Stimulated activated CD4-positive, alpha-beta T cell treated with anti-CD3 and anti-CD28 coated beads, Interleukin-4, amount 100 ng/mL, for 24 hours (primary cell): ENCODE results near the gene TCL1B.

Source experiments
- DNase-seq: peaks from one replicate; pipeline ENCODE4 v3.0.0-alpha.2; 2020

The TCL1B gene

DNA sequence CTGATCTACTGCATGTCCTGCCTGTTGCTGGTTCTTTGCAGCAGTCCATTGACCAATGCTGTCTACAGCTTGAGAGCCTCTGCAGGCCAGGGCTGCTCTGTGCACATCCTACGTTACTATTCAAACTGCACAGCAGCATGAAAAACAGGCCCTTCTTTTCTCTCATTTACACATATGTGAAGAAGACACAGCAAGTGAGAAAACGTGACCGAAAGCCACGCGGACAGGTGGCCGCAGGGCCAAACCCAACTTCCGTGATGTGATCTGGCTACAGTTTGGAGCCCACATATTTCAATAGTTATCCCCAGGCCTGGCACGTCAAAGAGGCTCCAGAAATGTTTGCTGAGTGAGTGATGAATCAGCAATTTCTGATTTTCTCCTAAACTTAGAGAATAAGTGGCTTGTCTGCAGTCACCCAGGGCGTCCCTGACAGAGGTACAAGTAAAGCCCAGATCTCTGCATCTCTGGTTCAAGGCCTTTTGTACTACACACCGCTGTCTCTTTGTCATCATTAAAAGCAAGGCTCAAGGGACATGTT lies 17.9 kb upstream of the TCL1B start:
- no peak for DNase-seq

DNA sequence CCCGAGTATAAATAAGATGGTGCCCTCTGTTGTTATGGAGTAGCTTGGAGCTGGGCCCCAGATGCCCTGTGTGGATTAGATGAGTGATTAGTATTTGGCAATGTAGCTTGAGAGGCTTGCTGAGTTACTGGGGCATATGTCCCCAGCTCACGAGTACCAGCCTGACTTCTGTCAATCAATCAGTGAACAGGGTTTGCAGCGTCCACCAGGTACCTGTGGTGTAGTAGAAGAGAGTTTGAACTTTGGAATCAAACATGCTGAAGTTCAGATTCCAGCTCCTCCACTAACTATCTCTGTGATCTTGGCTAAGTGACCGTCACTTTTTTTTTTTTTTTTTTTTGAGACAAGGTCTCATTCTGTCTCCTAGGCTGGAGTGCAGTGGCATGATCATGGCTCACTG lies 11.6 kb upstream of the TCL1B start:
- no peak for DNase-seq

DNA sequence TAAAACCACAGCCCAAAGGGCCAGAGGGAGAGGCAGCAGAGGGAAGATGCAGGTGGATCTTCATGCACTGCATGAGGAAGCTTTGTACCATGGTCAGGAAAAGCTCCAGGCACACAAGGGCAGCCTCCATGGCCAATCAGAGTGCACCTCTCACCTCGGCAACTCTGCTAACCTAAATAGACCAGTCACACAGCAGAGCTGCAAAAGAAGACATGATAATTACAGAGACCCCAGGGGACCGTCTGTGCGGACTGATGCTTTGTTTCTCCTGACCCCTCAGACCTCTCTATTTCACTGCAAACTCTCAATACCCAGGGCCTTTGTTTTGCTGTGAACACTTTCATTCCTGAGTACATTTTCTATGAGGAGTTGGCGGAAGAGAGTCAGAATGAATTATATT lies 10.7 kb upstream of the TCL1B start:
- DNase-seq: no peak

DNA sequence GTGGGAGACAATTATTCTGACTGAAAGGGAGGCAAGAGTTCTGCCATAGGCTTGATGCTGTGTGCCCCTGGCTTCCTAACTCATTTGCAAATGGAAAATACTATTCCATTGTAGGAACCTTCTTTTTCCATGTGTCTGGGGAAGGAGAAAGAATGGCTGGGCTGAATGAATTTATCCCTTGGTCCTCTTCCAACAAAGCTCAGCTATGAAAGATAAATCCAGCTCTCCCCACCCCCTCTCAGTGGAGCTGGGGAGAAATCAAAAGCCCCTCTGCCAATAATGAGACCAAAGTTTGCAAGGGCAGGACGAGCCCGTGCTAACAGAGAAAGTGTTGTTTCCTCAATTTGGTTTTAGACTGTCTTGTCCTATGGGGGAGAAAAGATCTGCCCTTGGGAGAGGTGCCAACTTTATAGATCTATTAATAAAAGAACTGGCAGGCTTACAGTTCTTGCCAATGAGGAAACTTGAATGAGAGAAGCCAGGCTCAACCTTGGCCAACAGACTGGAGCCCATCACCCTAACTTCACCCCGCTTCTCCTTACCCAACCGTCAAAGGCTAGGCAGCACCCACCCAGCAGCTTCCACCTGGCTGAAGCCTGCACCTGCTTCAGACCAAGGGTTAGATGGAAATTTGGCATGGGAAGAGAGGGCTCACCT lies 8.9 kb upstream of the TCL1B start:
- DNase-seq: no peak

DNA sequence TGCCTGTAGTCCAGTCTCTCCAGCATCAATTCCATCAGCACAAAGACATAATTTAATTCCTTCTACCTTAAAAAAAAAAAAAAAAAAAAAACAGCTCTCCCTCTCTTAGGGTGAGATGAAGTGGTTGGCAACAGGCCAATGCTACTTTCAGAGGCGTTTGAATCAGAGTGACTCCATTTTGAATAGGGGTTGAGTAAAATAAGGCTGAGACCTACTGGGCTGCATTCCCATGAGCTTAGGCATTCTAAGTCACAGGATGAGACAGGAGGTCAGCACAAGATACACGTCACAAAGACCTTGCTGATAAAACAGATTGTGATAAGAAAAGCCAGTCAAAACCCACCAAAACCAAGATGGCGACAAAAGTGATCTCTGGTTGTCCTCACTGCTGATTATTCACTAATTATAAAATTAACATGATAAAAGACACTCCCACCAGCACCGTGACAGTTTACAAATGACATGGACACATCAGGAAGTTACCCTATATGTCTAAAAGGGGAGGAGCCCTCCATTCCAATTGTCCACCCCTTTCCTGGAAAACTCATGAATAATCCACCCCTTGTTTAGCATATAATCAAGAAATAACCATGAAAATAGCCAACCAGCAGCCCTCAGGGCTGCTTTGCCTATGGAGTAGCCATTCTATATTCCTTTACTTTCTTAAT lies 6.9 kb upstream of the TCL1B start:
- DNase-seq: no peak

DNA sequence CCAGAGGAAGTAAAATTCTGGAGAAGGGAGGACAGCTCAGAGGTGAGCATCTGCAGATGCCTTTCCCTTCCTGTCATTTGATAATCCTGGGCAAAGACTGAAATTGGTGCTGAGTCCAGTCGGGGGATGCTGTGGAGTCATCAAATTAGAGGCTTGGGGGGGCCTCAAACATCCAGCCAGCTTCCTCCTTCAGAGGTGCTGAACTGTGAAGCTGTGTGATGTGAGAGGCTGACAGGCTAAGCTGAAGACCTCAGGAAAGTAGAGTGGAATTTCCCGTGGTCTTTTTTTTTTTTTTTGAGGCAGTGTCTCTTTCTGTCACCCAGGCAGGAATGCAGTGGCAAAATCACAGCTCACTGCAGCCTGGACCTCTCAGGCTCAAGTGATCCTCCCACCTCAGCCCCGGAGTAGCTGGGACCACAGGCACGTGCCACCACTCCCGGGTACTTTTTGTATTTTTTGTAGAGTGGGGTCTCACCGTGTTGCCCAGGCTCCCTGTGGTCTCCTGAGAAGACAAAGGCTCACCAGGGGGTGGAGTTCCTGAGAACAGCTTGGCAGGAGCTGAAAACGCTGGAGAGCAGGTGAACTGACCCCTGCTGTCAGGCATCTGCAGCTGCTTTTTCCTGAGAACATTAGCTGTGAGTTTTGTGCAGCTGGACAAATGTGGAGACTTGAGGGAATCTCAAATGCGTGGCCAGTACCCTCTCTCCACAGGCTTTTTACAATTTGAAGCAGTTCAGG lies 6.1 kb upstream of the TCL1B start:
- no peak for DNase-seq

DNA sequence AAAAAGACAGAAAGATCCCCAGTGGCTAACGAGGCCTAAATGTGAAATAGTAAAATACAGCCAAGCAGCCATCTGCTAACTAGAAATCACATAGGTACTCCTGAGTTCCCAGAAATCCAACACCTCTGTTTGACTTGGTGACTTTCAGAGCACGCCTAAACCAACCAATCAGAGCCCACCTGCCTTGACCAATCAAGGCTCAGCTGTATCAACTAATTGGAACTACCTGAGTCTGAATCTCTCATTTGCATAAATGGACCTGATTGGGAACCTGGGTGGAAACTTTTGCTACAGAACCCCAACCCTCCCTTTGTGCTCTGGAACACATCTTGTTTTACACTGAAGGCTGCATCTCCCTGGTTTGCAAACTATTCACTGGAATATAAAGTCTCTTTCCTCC lies 5.1 kb upstream of the TCL1B start:
- DNase-seq: no peak

DNA sequence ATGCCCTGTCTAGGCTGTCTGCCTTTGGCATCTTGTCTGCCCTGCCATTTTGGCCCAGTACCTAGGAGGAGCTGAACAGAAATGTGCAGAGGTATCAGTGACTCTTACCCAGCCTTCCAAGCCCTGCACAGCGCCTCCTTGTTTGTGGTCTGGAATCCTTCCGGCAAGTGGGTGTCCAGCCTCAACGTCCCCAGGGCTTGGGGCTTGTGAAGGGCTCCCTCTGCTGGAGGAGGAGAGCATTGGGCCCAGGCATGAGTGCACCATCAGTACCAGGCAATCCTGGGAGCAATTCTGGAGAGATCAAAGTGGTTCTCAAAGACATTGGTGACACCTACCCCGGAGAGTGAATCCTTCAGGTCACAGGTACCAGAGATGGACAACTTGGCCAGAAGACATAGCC lies 2.4 kb upstream of the TCL1B start:
- DNase-seq: peak; percentile 37

DNA sequence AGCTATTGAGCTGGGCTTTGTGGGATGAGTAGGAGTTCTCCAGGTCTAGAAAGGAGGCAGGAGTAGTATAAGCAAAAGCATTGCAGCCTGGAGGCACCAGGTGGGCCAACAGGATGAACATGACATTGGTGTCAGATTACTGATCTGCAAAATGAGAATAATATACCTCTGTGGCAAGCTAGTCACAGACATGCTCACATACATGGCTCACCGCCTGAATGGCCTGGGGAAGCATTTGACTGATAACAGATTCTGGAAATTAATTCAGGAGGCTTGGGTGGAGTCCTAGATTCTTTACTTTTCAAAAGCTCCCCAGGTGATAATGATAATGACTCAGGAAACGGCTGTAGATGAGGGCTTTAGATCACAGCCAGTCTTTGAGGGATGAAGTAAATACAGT lies 709 bp downstream of the TCL1B start:
- DNase-seq: no peak

DNA sequence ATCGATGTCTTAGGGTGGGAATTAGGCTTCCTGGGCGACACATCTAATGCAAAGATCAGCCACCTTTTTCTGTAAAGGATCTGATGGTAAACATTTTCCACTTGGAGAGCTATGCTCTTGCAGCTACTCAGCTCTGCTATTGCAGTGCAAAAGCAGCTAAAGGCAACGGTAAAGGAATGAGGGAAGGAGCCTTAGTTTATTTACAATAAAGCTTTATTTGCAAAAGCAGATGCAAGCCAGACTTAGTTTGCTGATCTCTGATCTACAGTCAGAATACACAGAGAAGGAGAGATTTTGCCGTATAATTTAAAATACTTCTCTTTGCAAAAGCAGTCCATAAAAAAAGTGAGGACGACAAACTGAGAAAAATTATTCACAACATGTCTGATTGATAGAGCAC lies 3.2 kb downstream of the TCL1B start:
- DNase-seq: no peak

DNA sequence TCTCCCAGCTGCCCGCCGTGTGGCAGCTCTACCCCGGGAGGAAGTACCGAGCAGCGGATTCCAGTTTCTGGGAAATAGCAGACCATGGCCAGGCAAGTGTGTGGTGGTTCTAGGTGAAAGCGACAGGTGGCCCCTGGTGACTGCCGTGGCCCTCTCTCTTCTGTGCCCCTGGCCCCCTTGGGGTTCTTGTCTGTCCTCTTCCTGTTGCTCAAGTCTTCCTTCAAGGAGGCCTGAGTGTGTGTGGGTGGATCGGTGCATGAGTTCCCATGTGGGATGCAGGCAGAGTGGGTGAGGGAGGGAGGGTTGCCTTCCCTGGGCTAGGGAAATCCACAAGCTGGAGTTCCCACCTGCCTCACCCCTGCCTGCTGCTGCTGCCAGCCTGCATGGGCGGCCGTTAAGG lies 4.6 kb downstream of the TCL1B start:
- no peak for DNase-seq

DNA sequence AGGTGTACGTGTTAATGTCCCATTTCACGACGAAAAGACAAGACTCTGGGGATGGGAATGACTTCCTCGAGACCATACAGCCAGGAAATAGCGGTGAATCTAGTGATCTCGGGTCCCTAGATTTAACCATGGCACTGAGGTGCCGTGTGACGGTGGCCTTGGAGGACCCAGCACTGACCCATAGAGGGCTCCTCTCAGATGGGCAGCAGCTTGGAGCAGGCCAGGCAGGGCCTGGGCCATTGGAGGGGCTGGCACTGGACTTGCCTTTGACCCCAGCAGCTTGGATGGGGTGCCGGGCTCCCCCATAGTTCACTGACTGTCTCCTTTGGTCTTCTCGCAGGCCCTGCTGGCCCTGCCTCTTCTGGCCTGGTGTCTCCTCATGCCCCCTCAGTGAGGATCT lies 5.4 kb downstream of the TCL1B start:
- DNase-seq: no peak

DNA sequence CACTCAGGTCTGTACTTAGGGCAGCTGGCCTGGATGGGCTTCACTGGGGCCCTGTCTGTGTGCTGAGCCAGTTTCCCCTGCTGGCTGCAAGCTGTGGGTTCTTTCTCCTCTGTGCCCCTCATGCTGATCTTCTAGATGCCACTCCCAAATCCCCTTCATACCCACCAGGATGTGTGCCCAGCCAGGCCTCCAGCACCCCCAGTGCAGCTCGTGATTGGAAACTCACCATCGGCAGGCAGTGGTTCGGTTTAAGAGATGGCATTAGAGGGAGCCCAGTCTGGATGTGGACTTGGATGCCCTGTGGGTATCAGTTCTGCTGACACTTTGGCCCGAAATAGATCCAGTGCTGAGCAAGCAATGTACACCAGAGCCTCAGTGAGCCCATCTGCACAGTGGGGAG lies 5.9 kb downstream of the TCL1B start:
- no peak for DNase-seq

DNA sequence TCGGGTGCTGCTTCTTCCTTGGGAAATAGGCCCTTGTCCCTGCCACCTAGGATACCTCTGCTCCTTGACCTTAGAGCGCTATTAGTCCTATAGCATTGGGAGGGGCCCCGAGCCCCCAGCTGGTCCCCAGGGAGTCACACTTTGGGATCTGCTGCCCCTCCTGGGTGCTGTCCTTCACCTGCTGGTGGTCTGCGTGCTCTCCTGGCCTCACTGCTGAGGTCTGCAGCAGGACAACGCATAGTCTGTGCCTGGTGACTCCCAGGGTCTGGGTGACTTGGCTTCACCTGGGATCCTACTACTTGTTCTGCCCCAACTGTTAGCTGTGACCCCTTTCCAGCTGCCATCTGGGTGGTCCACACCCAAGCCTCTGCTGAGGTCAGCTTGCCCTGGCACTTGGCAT lies 8.8 kb downstream of the TCL1B start:
- DNase-seq: no peak

DNA sequence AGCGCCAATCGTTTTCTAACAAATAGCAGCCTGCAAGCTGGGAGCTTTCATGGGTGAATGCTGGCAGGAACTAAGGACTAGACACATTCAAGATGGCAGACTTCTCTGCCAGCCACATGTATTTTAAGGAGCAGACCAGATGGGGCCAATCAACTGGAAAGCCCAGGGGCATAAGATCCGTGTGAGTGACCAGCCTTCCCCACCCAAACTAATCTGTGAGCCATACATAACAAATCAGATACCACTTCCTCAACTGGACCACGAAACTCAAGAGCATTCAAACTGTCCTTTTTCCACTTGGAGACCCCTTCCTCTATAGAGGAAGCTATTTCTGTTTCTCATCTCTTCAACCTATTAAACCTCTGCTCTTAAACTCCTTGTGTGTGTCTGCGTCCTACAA lies 9.7 kb downstream of the TCL1B start:
- no peak for DNase-seq

DNA sequence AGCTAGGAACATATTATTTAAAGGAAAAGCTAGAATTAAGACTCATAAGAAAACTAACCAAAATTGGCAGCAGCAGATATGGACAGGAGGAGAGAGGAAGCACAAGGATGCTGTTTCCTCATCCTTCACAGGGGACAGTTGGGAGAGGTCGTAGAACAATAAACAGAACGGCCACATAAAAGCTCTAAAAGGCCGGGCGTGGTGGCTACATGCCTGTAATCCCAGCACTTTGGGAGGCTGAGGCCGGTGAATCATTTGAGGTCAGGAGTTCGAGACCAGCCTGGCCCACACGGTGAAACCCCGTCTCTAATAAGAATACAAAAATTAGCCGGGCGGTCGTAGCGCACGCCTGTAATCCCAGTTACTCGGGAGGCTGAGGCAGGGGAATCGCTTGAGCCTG lies 10.5 kb downstream of the TCL1B start:
- DNase-seq: no peak

DNA sequence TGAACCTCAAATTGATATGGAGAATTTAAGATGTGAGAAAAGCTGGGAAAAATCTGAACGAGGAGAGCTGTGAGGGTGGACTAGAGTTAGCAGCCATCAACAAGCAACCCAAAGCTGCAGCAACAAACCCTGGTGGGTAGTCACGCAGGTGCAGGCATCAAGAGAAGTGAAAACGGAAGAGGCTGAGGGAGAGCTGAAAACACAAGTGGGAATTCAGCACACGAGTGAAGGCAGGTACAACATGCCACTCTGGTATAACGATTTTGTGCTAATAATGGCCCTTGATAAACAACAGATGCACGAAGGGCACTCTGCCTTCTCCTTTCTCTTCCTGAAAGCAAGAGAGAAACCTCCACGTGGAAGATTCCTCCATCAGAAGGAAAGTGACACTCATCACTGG lies 11.5 kb downstream of the TCL1B start:
- DNase-seq: no peak

DNA sequence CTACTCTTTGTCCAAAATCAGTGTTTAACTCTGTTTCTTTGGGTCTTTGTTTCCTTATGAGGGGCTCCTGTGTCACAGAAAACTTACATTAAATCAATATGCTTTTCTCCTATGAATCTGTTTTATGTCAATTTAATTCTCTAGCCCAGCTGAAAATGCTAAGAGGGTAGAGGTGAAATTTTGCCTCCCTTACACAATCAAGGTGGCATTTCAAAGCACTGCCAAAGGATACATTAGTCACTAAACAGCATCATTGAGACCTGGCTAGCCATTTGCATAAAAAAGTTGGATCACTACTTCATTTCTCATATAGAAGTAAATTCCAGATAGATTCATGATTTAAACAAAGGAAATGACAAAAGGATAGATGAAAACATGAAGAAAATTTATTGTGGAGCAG lies 12.1 kb downstream of the TCL1B start:
- DNase-seq: no peak

DNA sequence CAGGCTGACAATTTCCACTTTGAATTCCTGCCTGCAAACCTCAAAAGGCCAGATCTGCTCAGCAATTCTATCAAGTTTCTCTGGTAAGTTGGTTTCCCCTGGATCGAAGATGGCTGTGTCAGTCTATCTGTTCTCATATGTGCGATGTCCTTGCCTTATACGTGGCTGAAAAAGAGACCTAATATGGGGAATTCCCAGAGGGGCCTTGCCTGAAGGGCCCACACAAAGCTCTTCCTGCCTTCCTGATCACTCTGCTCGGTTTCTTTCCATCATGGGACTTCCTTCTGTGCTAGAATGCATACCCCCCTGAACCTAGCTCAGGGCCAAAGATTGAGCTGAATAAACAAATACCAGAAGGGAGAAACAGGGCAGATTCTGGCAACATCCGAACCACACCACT lies 13.2 kb downstream of the TCL1B start:
- no peak for DNase-seq

DNA sequence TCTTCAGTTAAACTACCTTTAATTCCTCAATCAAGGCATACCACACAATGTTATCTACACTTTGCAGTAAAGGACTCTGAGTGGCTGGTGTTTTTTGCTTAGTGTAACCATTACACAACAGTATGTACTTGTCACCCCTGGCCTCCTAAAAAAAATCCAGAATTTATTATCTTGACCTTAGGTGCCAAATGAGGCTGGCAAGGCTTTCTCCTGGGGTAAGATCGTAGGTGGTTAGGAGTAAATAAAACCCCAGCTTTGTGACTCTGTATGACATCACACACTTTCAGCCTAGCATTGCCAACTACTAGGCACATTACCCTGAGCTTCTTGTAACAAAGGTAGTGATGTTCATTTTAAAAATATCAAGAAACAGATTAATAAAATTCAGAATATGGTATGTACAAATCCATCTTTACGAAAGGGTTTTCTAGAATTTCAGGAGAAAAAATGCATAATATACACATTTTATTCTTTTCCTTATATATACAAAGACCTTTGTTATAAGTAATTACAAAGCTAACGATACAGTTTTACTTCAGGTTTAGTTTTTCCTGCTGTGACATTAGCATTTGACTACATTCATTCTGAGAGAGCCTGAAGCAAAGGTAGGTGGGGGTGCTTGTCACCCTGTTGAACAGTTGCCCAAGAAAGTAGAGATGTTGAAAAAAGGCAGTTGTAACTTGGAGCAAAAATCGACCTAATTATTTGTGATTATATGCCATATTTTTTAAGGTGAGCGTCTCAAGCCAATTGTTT lies 14.2 kb downstream of the TCL1B start:
- no peak for DNase-seq

DNA sequence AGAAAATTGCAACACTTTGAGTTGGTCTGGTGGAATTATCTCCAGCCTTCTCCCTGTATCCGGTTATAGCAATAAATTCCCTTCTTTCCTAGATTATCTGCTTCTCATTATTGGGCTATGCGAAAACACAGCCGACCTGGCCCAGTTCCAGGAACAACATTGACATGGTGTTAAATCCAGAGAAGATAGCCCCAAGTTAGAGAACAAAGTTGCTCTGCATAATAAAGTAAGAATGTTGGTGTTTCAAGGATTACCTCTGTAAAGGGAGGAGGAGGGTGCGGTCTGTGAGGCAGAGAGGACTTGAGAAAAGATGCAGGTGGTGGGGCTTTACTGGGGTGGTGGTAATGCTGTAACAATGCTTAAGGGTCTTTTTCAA lies 15.6 kb downstream of the TCL1B start:
- DNase-seq: no peak

DNA sequence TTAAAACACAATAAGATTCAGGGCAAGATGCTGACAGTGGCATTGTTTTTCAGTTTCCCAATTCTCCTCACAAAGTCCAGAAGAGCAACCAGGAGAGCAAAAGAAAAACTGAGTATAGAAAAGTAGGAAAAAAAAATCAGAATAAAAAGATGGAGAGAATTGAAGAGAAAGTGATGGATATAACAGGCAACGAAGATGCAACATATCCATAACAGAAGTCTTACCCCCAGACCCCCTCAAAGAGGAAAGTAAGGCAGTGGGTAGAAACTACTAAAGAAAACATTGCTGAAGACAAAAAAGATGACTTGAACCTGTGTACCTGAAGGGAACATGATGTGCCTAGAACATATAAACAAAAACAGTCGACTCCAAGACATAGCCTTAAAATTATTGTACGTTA lies 17.1 kb downstream of the TCL1B start:
- DNase-seq: no peak

DNA sequence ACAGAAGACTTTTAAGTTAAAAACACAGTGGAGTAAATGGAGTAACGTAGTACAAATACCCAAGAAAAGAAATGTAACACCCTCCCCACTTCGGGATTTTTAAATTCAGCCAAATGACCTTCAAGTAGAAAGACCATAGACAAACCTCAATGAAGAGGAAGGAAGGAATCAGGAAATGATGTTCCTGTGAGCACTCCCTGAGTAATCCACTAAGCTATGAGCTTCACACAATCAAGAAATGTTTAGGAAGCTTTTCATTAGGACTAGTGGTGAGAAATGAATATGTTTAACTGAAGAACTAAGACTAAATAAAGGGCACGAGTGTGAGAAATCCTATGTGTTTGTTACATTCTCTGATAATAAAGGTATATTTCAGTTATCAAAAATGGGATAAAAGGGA lies 17.6 kb downstream of the TCL1B start:
- no peak for DNase-seq

DNA sequence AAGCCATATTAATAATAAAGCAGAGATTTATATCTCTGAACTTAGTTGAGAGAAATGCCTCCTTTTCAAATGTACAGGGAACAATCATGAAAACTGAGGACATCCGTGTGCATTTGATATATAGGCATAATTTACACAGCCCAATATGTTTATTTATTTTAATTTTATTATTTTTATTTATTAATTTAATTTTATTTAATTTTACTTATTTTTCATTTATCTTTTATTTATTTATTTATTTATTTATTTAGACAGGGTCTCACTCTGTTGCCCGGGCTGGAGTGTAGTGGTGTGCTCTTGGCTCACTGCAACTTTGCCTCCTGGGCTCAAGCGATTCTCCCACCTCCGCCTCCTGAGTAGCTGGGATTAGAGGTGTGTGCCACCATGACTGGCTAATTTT lies 19.3 kb downstream of the TCL1B start:
- no peak for DNase-seq
